GM12872 (cell line): Measurements from ENCODE around the gene HOXA13.

Experiments
- CTCF ChIP-seq: IDR thresholded peaks from 3 replicates; pipeline ENCODE4 v1.5.1; 2011; ENCODE audit warnings: low read depth, mild to moderate bottlenecking, low read length, moderate library complexity; ENCODE audit not compliant: insufficient read depth

Gene HOXA13

GRCh38 chr7:27199849-27200760 is at the start of gene HOXA13:
Gene HOXA13, minus strand, starts transcription at chr7:27200091. Its CDS starts 14 bp downstream, at chr7:27200077.
- no peak for TF ChIP-seq CTCF

- no peak for TF ChIP-seq CTCF
These were observed 49.2 kb upstream of the HOXA13 start for GRCh38 chr7:27248911-27249723.

- TF ChIP-seq CTCF = no peak
These were observed 48.5 kb upstream of the HOXA13 start for GRCh38 chr7:27248427-27248806.

GRCh38 chr7:27247452-27248426 is 47.8 kb upstream of the HOXA13 start:
- no peak for TF ChIP-seq CTCF

- TF ChIP-seq CTCF = no peak
These were observed 47.1 kb upstream of the HOXA13 start for GRCh38 chr7:27247000-27247399.

- TF ChIP-seq CTCF = no peak
These were observed 46.2 kb upstream of the HOXA13 start for GRCh38 chr7:27245798-27246691.
